GM18870 (cell line): Measurements from ENCODE around the gene MPPE1.
"Not testable (repeated sequence)": the region's sequence is repeated elsewhere in the genome, so short reads cannot be mapped to it uniquely, and the experiment has no call there.

Experiments
- ATAC-seq: cut with Tn5 transposase; IDR thresholded peaks from one replicate; pipeline ENCODE4 v1.9.1; 2021; ENCODE audit warnings: moderate library complexity; ENCODE audit not compliant: unreplicated experiment

MPPE1 gene

GRCh38 chr18:11927497-11927896, 19.4 kb upstream of the MPPE1 start:
- no peak for ATAC-seq

GRCh38 chr18:11925800-11926481, 17.8 kb upstream of the MPPE1 start:
- no peak for ATAC-seq

- no peak for ATAC-seq
Measured at GRCh38 chr18:11923450-11923849, 15.3 kb upstream of the MPPE1 start.

- not testable (repeated sequence) for ATAC-seq
Measured at GRCh38 chr18:11919522-11919921, 11.4 kb upstream of the MPPE1 start.

GRCh38 chr18:11916880-11917279, 8.8 kb upstream of the MPPE1 start:
- ATAC-seq = not testable (repeated sequence)

GRCh38 chr18:11909591-11910026, 1.5 kb upstream of the MPPE1 start:
- no peak for ATAC-seq

GRCh38 chr18:11909061-11909455, 941 bp upstream of the MPPE1 start:
- no peak for ATAC-seq

GRCh38 chr18:11906926-11907874, 917 bp downstream of the MPPE1 start:
- ATAC-seq = no peak

GRCh38 chr18:11906176-11906575, 1.9 kb downstream of the MPPE1 start:
- no peak for ATAC-seq

GRCh38 chr18:11905613-11906012, 2.5 kb downstream of the MPPE1 start:
- no peak for ATAC-seq

GRCh38 chr18:11902522-11903292, 5.4 kb downstream of the MPPE1 start:
- ATAC-seq = no peak

GRCh38 chr18:11901826-11902438, 6.2 kb downstream of the MPPE1 start:
- ATAC-seq = no peak

GRCh38 chr18:11899063-11899462, 9.1 kb downstream of the MPPE1 start:
- ATAC-seq = no peak

GRCh38 chr18:11897781-11898180, 10.3 kb downstream of the MPPE1 start:
- ATAC-seq = no peak

- not testable (repeated sequence) for ATAC-seq
Measured at GRCh38 chr18:11892438-11892837, 15.7 kb downstream of the MPPE1 start.

- ATAC-seq = no peak
Measured at GRCh38 chr18:11891737-11892136, 16.4 kb downstream of the MPPE1 start.

- no peak for ATAC-seq
Measured at GRCh38 chr18:11889284-11889683, 18.8 kb downstream of the MPPE1 start.

- no peak for ATAC-seq
Measured at GRCh38 chr18:11888726-11889125, 19.4 kb downstream of the MPPE1 start.

- no peak for ATAC-seq
Measured at GRCh38 chr18:11887328-11888128, 20.6 kb downstream of the MPPE1 start.

- no peak for ATAC-seq
Measured at GRCh38 chr18:11886577-11887110, 21.5 kb downstream of the MPPE1 start.
